ENCODE data around the gene RNF144A. TPM values are rescaled to one million over a fixed set of nuclear protein-coding genes. Genes with fewer than 3 reads are reported as not detected.
A peak's percentile ranks its signal among the peaks of the same experiment; 100 is the strongest.

RNF144A gene
- total and polyA plus RNA-seq, 2 of the 13 experiments (the other 11 are each of a cell fraction or from before 2014, with no cell fraction given): 13.9 to 16.5 TPM

DNA sequence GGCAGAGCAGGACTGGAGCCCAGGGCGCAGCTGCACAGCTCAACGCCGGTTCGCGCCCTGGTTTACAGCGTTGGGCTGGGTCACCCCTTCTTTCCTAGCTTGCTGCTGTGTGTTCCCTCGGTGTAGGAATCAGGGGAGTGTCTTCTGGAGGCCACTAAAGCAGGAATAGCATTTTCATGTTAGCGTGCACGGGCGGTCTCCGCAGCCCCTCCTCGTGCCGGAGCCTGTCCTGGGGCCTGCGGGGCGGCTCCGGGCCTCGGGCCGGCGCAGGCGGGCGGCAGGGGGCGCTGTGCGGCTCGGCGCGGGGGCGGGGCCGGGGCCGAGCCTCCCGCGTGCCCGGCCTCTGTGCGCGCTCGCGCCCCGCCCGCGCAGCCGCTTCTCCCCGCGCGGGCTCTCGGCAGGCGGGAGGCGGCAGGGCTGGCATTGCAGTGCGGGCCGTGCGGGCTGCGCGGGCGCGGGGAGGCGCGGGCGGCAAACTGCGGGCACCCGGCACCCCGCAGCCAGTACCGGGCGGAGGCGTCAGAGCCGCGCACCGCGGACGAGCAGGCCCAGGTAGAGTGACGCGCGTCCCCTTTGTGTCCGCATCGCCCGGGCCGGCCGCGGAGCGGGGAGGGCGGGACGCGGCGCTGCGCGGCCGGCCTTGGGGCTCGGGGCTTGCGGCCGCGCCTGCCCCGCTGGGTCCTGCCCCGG is at the start of gene RNF144A (continued):
- TF ChIP-seq ZNF337 (CRISPR knock-in tag; IDR thresholded peaks at IDR 0.05; ENCODE audit: borderline replicate concordance, low read depth) (no peak), HES4 (CRISPR knock-in tag; IDR thresholded peaks at IDR 0.05; ENCODE audit: borderline replicate concordance) (peak; percentile 42; the same call in 1 of the 2 replicates), ZNF367 (CRISPR knock-in tag; IDR thresholded peaks at IDR 0.05; ENCODE audit: borderline replicate concordance) (no peak), FOXO4 (CRISPR knock-in tag; conservative IDR thresholded peaks at IDR 0.05) (no peak), ZNF317 (CRISPR knock-in tag; IDR thresholded peaks at IDR 0.05) (no peak), ZFP36L2 (CRISPR knock-in tag; IDR thresholded peaks at IDR 0.05) (no peak), PHF21A (CRISPR knock-in tag; IDR thresholded peaks at IDR 0.05) (0 out of 2 replicates have a peak, but pooled peaks have one; percentile 17), ZNF276 (CRISPR knock-in tag; IDR thresholded peaks at IDR 0.05; ENCODE audit: low read depth) (no peak), KMT2A (CRISPR knock-in tag; IDR thresholded peaks at IDR 0.05) (no peak), RBM39 (IDR thresholded peaks at IDR 0.05; ENCODE audit: low read depth, low read length, poor library complexity, severe bottlenecking) (no peak), HOXA3 (CRISPR knock-in tag; IDR thresholded peaks at IDR 0.05) (peak; percentile 31; the same call in 1 of the 2 replicates), RARG (CRISPR knock-in tag; IDR thresholded peaks at IDR 0.05; ENCODE audit: low read depth) (no peak), KAT2B (IDR thresholded peaks at IDR 0.05; ENCODE audit: borderline replicate concordance, low read depth, low read length) (no peak), POGK (CRISPR knock-in tag; conservative IDR thresholded peaks at IDR 0.05) (0 out of 2 replicates have a peak, but pooled peaks have one; percentile 61)
- TF ChIP-seq, protein P1, sequence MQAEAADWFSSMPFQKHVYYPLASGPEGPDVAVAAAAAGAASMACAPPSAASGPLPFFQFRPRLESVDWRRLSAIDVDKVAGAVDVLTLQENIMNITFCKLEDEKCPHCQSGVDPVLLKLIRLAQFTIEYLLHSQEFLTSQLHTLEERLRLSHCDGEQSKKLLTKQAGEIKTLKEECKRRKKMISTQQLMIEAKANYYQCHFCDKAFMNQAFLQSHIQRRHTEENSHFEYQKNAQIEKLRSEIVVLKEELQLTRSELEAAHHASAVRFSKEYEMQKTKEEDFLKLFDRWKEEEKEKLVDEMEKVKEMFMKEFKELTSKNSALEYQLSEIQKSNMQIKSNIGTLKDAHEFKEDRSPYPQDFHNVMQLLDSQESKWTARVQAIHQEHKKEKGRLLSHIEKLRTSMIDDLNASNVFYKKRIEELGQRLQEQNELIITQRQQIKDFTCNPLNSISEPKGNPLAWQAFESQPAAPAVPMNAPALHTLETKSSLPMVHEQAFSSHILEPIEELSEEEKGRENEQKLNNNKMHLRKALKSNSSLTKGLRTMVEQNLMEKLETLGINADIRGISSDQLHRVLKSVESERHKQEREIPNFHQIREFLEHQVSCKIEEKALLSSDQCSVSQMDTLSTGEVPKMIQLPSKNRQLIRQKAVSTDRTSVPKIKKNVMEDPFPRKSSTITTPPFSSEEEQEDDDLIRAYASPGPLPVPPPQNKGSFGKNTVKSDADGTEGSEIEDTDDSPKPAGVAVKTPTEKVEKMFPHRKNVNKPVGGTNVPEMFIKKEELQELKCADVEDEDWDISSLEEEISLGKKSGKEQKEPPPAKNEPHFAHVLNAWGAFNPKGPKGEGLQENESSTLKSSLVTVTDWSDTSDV (CRISPR knock-in tag; IDR thresholded peaks at IDR 0.05): 0 out of 2 replicates have a peak, but pooled peaks have one; percentile 48
- TF ChIP-seq, protein P2, sequence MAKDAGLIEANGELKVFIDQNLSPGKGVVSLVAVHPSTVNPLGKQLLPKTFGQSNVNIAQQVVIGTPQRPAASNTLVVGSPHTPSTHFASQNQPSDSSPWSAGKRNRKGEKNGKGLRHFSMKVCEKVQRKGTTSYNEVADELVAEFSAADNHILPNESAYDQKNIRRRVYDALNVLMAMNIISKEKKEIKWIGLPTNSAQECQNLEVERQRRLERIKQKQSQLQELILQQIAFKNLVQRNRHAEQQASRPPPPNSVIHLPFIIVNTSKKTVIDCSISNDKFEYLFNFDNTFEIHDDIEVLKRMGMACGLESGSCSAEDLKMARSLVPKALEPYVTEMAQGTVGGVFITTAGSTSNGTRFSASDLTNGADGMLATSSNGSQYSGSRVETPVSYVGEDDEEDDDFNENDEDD (CRISPR knock-in tag; IDR thresholded peaks at IDR 0.05; ENCODE audit: borderline replicate concordance): 0 out of 2 replicates have a peak, but pooled peaks have one; percentile 34

Measured in HepG2 (cell line).